GM20000 (cell line): ENCODE results near the gene BMPR1A.
A peak's percentile ranks its signal among the peaks of the same experiment; 100 is the strongest.

Experiments
- DNase-seq: peaks from one replicate; pipeline ENCODE4 v3.0.0; 2012; ENCODE audit warnings: low spot score
- TF ChIP-seq, protein P1 (sequence below): IDR thresholded peaks from 2 replicates; pipeline ENCODE4 v1.5.1; 2012; ENCODE audit warnings: mild to moderate bottlenecking, control low read depth; ENCODE audit errors: extremely low read depth, missing control alignments

BMPR1A gene

GRCh38 chr10:86793696-86794095 lies 37.3 kb downstream of the BMPR1A start:
- TF ChIP-seq, protein P1, sequence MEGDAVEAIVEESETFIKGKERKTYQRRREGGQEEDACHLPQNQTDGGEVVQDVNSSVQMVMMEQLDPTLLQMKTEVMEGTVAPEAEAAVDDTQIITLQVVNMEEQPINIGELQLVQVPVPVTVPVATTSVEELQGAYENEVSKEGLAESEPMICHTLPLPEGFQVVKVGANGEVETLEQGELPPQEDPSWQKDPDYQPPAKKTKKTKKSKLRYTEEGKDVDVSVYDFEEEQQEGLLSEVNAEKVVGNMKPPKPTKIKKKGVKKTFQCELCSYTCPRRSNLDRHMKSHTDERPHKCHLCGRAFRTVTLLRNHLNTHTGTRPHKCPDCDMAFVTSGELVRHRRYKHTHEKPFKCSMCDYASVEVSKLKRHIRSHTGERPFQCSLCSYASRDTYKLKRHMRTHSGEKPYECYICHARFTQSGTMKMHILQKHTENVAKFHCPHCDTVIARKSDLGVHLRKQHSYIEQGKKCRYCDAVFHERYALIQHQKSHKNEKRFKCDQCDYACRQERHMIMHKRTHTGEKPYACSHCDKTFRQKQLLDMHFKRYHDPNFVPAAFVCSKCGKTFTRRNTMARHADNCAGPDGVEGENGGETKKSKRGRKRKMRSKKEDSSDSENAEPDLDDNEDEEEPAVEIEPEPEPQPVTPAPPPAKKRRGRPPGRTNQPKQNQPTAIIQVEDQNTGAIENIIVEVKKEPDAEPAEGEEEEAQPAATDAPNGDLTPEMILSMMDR, result no peak
- no peak for DNase-seq

- TF ChIP-seq, protein P1, result no peak
- no peak for DNase-seq
Measured at GRCh38 chr10:86795353-86795752, 38.9 kb downstream of the BMPR1A start.

- TF ChIP-seq, protein P1, result no peak
- DNase-seq, result no peak
Measured at GRCh38 chr10:86798025-86798424, 41.6 kb downstream of the BMPR1A start.

- DNase-seq, result peak; percentile 19
- TF ChIP-seq, protein P1, result no peak
Measured at GRCh38 chr10:86798611-86799010, 42.2 kb downstream of the BMPR1A start.

GRCh38 chr10:86799188-86799845 lies 42.9 kb downstream of the BMPR1A start:
- DNase-seq, result no peak
- TF ChIP-seq, protein P1, result no peak

DNA sequence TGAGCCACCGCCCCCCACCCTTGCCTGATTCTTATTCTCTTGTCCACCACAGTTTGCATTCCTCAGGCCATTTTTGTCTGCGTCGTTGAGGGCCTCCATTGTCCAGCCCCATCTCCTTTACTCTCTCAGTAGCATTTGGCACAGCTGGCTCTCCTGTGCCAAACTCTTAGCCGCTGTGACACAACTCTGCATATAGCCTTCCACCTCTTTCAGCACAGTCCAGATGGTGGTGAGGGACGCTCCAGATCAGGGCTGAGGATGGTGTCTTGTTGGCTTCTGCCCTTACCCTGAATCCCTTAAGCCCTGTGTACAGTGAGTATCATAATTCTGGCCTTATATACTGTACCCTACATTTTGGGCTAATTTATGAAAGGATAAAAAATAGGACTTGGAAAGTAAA lies 45.6 kb downstream of the BMPR1A start:
- DNase-seq, result no peak
- TF ChIP-seq, protein P1, result no peak

- peak; percentile 29 for DNase-seq
- TF ChIP-seq, protein P1, result no peak
Measured at GRCh38 chr10:86802473-86803108, 46.2 kb downstream of the BMPR1A start.
